ENCODE results near the gene LRRTM2. TPM values are rescaled to one million over a fixed set of nuclear protein-coding genes. Genes with fewer than 3 reads are reported as not detected.

LRRTM2 gene
- total RNA-seq, 1 donor from 2014 or later: not detected

DNA sequence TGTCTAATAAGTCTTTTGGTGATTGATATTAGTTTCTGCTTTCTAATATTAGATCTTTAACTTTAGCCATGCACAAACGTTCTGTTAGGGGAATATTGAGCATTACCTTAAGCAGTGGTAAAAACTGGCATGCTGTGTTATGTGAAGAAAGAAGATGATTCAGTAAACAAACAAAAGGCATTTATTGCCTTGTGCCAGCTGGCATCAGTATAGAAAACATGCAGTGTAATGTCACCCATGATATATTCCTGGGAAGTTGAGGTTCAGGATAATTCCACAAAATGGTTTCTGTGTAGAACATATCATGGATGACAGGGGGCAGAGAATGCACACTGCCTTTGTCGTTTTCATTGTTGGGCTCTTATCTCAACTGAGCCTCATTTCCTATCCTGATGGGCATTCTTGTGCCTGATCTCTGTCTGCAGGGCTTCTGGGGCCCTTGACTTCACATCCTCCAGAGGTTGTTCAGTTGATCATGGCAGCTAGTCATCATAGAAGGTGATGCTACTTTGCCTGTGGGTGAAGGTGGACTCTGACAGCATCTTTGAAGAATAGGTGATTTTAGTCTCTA is 24.2 kb downstream of the LRRTM2 start:
- no peaks in the 10 kb centered on the region for H3K4me1 Mint-ChIP-seq

DNA sequence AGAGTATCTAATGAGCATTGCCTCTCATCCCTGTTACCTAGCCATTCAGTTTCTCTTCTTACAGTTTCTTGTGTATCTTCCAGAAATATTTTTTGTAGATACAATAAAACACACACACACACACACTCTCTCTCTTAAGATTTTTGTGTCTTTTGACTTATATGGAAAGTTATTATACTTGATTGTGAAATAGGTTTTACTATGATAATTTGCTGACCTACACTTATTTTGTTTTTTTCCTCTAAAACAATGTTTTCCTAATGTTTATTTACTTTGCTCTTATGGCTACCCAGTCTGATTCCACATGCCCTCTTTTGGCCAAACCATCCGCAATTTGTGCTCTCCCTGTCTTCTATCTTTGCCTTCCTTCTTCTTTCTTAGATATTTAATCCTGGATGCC is 25.3 kb downstream of the LRRTM2 start:
- H3K27ac Mint-ChIP-seq: no peak overlapping the region
- Histone ChIP-seq H3K36me3 (no peaks in the 10 kb centered on the region), H4K20me1 (ENCODE audit: low read depth) (peaks cover 33% of the 10 kb centered on the region), H3K4me1 (no peaks in the 10 kb centered on the region), H3K4me2 (no peak overlapping the region), H3K9me3 (ENCODE audit: low read depth) (no peaks in the 10 kb centered on the region), H3K27me3 (no peaks in the 10 kb centered on the region), H3K79me2 (ENCODE audit: low read depth) (peaks cover 96% of the 10 kb centered on the region), H2AFZ (replicated peaks) (no peak overlapping the region), H3K27ac (no peak overlapping the region), H3K4me3 (no peak overlapping the region), H3F3A (ENCODE audit: low read depth) (no peaks in the 10 kb centered on the region), H3K9ac (no peak overlapping the region)
- no peak for DNase-seq (ENCODE audit: low spot score)
- peaks cover 5% of the 10 kb centered on the region for H3K36me3 Mint-ChIP-seq
- no peak overlapping the region for H3K4me3 Mint-ChIP-seq
- peaks cover 3% of the 10 kb centered on the region for H3K27me3 Mint-ChIP-seq (ENCODE audit: insufficient read depth, low read depth)
- TF ChIP-seq EZH2 (IDR thresholded peaks at IDR 0.05) (no peak), EZH2phosphoT487 (IDR thresholded peaks at IDR 0.05) (no peak)
- TF ChIP-seq, protein P1, sequence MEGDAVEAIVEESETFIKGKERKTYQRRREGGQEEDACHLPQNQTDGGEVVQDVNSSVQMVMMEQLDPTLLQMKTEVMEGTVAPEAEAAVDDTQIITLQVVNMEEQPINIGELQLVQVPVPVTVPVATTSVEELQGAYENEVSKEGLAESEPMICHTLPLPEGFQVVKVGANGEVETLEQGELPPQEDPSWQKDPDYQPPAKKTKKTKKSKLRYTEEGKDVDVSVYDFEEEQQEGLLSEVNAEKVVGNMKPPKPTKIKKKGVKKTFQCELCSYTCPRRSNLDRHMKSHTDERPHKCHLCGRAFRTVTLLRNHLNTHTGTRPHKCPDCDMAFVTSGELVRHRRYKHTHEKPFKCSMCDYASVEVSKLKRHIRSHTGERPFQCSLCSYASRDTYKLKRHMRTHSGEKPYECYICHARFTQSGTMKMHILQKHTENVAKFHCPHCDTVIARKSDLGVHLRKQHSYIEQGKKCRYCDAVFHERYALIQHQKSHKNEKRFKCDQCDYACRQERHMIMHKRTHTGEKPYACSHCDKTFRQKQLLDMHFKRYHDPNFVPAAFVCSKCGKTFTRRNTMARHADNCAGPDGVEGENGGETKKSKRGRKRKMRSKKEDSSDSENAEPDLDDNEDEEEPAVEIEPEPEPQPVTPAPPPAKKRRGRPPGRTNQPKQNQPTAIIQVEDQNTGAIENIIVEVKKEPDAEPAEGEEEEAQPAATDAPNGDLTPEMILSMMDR (IDR thresholded peaks at IDR 0.05): no peak
- no peaks in the 10 kb centered on the region for H3K4me1 Mint-ChIP-seq
- no peaks in the 10 kb centered on the region for H3K9me3 Mint-ChIP-seq

More for the DNA sequence above, 24.2 kb downstream of the LRRTM2 start:
- TF ChIP-seq, protein P1 (IDR thresholded peaks at IDR 0.05): no peak
- TF ChIP-seq EZH2phosphoT487 (IDR thresholded peaks at IDR 0.05) (no peak), EZH2 (IDR thresholded peaks at IDR 0.05) (no peak)
- peaks cover 3% of the 10 kb centered on the region for H3K27me3 Mint-ChIP-seq (ENCODE audit: insufficient read depth, low read depth)
- peak overlapping the region; percentile 55 for H3K27ac Mint-ChIP-seq
- no peak overlapping the region for H3K27ac ChIP-seq
- H3K27me3 ChIP-seq: no peaks in the 10 kb centered on the region
- H3K4me1 ChIP-seq: no peaks in the 10 kb centered on the region
- DNase-seq (ENCODE audit: low spot score): no peak
- H3K4me3 Mint-ChIP-seq: no peak overlapping the region
- no peaks in the 10 kb centered on the region for H3K36me3 Mint-ChIP-seq
- no peak overlapping the region for H2AFZ ChIP-seq (replicated peaks)
- no peaks in the 10 kb centered on the region for H3K36me3 ChIP-seq
- no peak overlapping the region for H3K4me3 ChIP-seq
- no peak overlapping the region for H3K9ac ChIP-seq
- H3K4me2 ChIP-seq: no peak overlapping the region
- H3F3A ChIP-seq (ENCODE audit: low read depth): no peaks in the 10 kb centered on the region
- H3K9me3 ChIP-seq (ENCODE audit: low read depth): no peaks in the 10 kb centered on the region
- peaks cover 96% of the 10 kb centered on the region for H3K79me2 ChIP-seq (ENCODE audit: low read depth)
- no peaks in the 10 kb centered on the region for H3K9me3 Mint-ChIP-seq
- peaks cover 35% of the 10 kb centered on the region for H4K20me1 ChIP-seq (ENCODE audit: low read depth)

DNA sequence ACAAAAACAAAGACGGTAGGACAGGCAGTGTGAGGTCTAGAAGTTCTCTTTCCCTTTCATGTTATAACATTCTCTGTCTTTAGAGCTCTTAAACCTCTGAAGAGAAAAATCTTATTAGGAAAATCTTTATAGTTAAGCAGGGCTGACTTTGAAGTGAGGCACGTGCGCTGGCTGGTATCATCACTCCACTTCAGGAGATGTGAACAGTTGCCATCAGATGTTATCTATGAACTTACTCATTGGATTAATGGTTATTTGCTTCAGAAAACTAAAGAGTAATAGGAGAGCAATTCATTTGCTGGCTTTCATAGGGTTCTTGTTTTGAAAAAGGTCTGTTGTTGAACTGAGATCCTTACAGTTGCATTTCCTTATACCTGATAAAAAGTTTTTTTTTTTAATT is 25.7 kb downstream of the LRRTM2 start:
- Histone ChIP-seq H3K4me3 (no peak overlapping the region), H3K9ac (no peak overlapping the region), H3K4me2 (no peak overlapping the region), H3K79me2 (ENCODE audit: low read depth) (peaks cover 96% of the 10 kb centered on the region), H3K9me3 (ENCODE audit: low read depth) (no peaks in the 10 kb centered on the region), H3K36me3 (no peaks in the 10 kb centered on the region), H3K27ac (peak overlapping the region; percentile 59), H2AFZ (replicated peaks) (no peak overlapping the region), H3K27me3 (no peaks in the 10 kb centered on the region), H3K4me1 (peaks cover under 1% of the 10 kb centered on the region), H3F3A (ENCODE audit: low read depth) (no peaks in the 10 kb centered on the region), H4K20me1 (ENCODE audit: low read depth) (peaks cover 33% of the 10 kb centered on the region)
- no peaks in the 10 kb centered on the region for H3K9me3 Mint-ChIP-seq
- H3K4me3 Mint-ChIP-seq: no peak overlapping the region
- DNase-seq (ENCODE audit: low spot score): no peak
- TF ChIP-seq EZH2 (IDR thresholded peaks at IDR 0.05): no peak
- no peak for TF ChIP-seq EZH2phosphoT487 (IDR thresholded peaks at IDR 0.05)
- TF ChIP-seq, protein P1 (IDR thresholded peaks at IDR 0.05): no peak
- H3K36me3 Mint-ChIP-seq: peaks cover 5% of the 10 kb centered on the region
- peaks cover 3% of the 10 kb centered on the region for H3K27me3 Mint-ChIP-seq (ENCODE audit: insufficient read depth, low read depth)
- no peaks in the 10 kb centered on the region for H3K4me1 Mint-ChIP-seq
- no peak overlapping the region for H3K27ac Mint-ChIP-seq

Data from neural progenitor cell (in vitro differentiated cells).